Measurements from ENCODE around the gene SMIM30.

The SMIM30 gene

GRCh38 chr7:113113912-113114311, 4.4 kb downstream of the SMIM30 start:
- no peak for DNase-seq (ENCODE audit: low read depth)
- no peak overlapping the region for H3K4me3 ChIP-seq (ENCODE audit: low read depth, low read length)
- TF ChIP-seq CTCF (IDR thresholded peaks at IDR 0.05; ENCODE audit: control insufficient read depth, extremely low read depth, insufficient read depth), result peak; percentile 17; the same call in 1 of the 2 replicates

- H3K4me3 ChIP-seq (ENCODE audit: low read depth, low read length), result no peak overlapping the region
- DNase-seq (ENCODE audit: low read depth), result no peak
- TF ChIP-seq CTCF (IDR thresholded peaks at IDR 0.05; ENCODE audit: control insufficient read depth, extremely low read depth, insufficient read depth), result no peak
Measured at GRCh38 chr7:113109718-113110117, 8.6 kb downstream of the SMIM30 start.

GRCh38 chr7:113100121-113100603, 18.2 kb downstream of the SMIM30 start:
- no peak for DNase-seq (ENCODE audit: low read depth)
- no peak overlapping the region for H3K4me3 ChIP-seq (ENCODE audit: low read depth, low read length)
- TF ChIP-seq CTCF (IDR thresholded peaks at IDR 0.05; ENCODE audit: control insufficient read depth, extremely low read depth, insufficient read depth), result no peak

- DNase-seq (ENCODE audit: low read depth), result no peak
- no peak for TF ChIP-seq CTCF (IDR thresholded peaks at IDR 0.05; ENCODE audit: control insufficient read depth, extremely low read depth, insufficient read depth)
- no peak overlapping the region for H3K4me3 ChIP-seq (ENCODE audit: low read depth, low read length)
Measured at GRCh38 chr7:113099284-113099919, 19.0 kb downstream of the SMIM30 start.

- H3K4me3 ChIP-seq (ENCODE audit: low read depth, low read length), result no peak overlapping the region
- no peak for DNase-seq (ENCODE audit: low read depth)
- TF ChIP-seq CTCF (IDR thresholded peaks at IDR 0.05; ENCODE audit: control insufficient read depth, extremely low read depth, insufficient read depth), result no peak
Measured at GRCh38 chr7:113094517-113095249, 23.7 kb downstream of the SMIM30 start.

- no peak for DNase-seq (ENCODE audit: low read depth)
- H3K4me3 ChIP-seq (ENCODE audit: low read depth, low read length), result no peak overlapping the region
- TF ChIP-seq CTCF (IDR thresholded peaks at IDR 0.05; ENCODE audit: control insufficient read depth, extremely low read depth, insufficient read depth), result no peak
Measured at GRCh38 chr7:113093561-113093960, 24.8 kb downstream of the SMIM30 start.

All from LNCaP clone FGC (cell line).